LHCN-M2 (cell line): Measurements from ENCODE around the gene C2CD3. TPM values are rescaled to one million over a fixed set of nuclear protein-coding genes. Genes with fewer than 3 reads are reported as not detected.
"Not testable (repeated sequence)": the region's sequence is repeated elsewhere in the genome, so short reads cannot be mapped to it uniquely, and the experiment has no call there.

Experiments used
- DNase-seq: peaks from one replicate; pipeline ENCODE4 v3.0.0-alpha.2; 2012; ENCODE audit warnings: low read depth
- total RNA-seq: library from RNA; depleted of rRNA; stranded (reverse); fragments of >200 nt; gene quantifications from 2 replicates; pipeline ENCODE4 v1.2.3, GENCODE V29; 2014

C2CD3 gene
- total RNA-seq, 1 experiment from 2014 or later = 22.8 TPM

- peak; percentile 79 for DNase-seq
Observed at GRCh38 chr11:74162681-74163467, 7.9 kb downstream of the C2CD3 start.

GRCh38 chr11:74159642-74160041 lies 11.2 kb downstream of the C2CD3 start:
- DNase-seq = no peak

DNA sequence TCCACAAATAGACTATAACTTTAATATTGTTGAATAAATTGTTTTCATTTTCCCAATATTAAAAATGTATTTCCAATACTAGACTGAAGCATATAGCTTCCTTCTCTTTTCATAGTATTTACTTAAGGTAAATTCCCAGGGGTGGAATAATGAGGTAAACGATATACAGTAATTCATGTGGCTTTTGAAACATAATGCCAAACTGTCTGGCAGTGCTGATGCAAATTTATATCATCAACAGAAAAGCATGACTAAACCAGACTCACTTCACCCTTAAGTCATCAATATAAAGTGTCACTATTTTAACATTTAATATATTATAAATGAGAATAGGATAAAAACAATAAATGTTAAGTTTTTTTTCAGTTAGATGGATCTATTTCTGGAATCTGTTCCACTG lies 13.6 kb downstream of the C2CD3 start:
- DNase-seq = peak; percentile 28

GRCh38 chr11:74154620-74155281 lies 16.1 kb downstream of the C2CD3 start:
- peak; percentile 22 for DNase-seq

GRCh38 chr11:74153224-74153623 lies 17.6 kb downstream of the C2CD3 start:
- DNase-seq = no peak

- peak; percentile 91 for DNase-seq
Observed at GRCh38 chr11:74147199-74147929, 23.4 kb downstream of the C2CD3 start.

GRCh38 chr11:74144592-74144991 lies 26.2 kb downstream of the C2CD3 start:
- no peak for DNase-seq

DNA sequence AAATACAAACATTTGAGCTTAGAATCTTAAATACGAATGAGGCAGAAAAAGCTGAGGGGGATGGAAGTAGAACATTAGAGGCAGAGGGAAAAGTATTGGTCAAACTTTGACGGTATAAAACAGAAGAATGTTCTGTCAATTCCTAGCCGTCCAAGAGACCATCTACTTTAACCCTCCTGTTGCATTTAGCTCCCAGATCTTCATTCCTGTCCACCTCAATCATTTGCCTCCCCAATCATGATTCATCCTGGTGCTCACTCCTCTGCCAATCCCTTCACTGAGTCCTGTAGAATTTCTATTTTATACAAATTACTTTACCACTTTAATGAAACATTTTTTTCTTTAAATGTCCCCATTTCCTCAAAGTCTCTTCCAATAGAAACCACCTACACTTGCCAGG lies 28.2 kb downstream of the C2CD3 start:
- peak; percentile 52 for DNase-seq

GRCh38 chr11:74141908-74142307 lies 28.9 kb downstream of the C2CD3 start:
- DNase-seq = no peak

GRCh38 chr11:74141241-74141695 lies 29.5 kb downstream of the C2CD3 start:
- DNase-seq = no peak

GRCh38 chr11:74139919-74140431 lies 30.8 kb downstream of the C2CD3 start:
- DNase-seq = not testable (repeated sequence)

DNA sequence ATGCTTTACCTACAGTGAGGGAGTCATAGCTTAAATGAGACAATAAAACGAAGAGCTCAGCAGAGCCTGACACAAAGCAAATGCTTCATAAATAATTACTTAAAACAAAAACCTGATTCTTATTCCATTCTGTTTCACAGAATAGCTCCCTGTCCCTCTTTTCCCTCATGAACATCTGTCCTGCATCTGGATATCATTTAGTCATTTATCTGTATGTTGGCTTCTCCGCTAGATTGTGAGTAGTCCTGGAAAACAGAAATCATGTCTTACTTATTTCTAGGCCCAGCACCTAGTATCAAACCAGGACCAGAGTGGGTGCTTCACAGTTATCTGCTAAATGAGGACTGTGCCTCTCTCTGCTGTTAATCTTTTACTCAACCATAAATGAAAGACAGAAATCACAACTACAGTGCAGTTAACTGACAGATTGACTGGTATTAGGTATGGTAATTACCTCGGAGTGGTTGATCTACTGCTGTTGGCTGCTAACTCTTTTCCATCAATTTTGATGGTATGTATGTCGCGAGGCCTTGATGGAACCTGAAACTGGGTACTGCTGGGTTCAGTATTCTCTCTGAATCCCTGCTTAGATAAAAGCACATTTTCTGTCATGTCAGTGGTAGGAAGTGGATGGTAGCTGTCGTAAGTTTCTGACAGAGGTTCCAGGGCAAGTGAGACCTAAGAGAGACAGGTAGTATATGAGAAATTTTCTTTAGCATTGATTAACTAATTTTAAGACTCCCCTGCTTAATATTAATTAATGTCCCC lies 31.5 kb downstream of the C2CD3 start:
- DNase-seq = no peak

GRCh38 chr11:74138572-74138971 lies 32.2 kb downstream of the C2CD3 start:
- peak; percentile 99 for DNase-seq

- DNase-seq = peak; percentile 83
Observed at GRCh38 chr11:74138021-74138420, 32.8 kb downstream of the C2CD3 start.

- DNase-seq = peak; percentile 60
Observed at GRCh38 chr11:74135127-74135840, 35.5 kb downstream of the C2CD3 start.

- no peak for DNase-seq
Observed at GRCh38 chr11:74134661-74135060, 36.1 kb downstream of the C2CD3 start.

GRCh38 chr11:74133436-74133835 lies 37.4 kb downstream of the C2CD3 start:
- no peak for DNase-seq

- DNase-seq = no peak
Observed at GRCh38 chr11:74132833-74133232, 38.0 kb downstream of the C2CD3 start.

DNA sequence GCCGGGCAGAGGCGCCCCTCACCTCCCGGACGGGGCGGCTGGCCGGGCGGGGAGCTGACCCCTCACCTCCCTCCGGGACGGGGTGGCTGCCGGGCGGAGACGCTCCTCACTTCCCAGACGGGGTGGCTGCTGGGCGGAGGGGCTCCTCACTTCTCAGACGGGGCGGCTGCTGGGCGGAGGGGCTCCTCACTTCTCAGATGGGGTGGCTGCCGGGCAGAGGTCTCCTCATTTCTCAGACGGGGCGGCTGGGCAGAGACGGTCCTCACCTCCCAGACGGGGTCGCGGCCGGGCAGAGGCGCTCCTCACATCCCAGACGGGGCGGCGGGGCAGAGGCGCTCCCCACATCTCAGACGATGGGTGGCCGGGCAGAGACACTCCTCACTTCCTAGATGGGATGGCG lies 41.7 kb downstream of the C2CD3 start:
- not testable (repeated sequence) for DNase-seq

GRCh38 chr11:74123008-74123448 lies 47.8 kb downstream of the C2CD3 start:
- no peak for DNase-seq

- no peak for DNase-seq
Observed at GRCh38 chr11:74121804-74122203, 49.0 kb downstream of the C2CD3 start.
